Thyroid gland (tissue), 4 donors: ENCODE data around the gene NF1.

Experiments
- CTCF ChIP-seq, 6 experiments: fragments of 200-600 bp in 3 of 6; fragments of 450-650 bp in 3 of 6; sonication (generic) in 3 of 6; IDR thresholded peaks; one replicate each; pipeline ENCODE4 v1.5.1; 2016 to 2019; ENCODE audit warnings: antibody characterized with exemption in 6 of 6, mild to moderate bottlenecking in 2 of 6, inconsistent platforms in 1 of 6, moderate library complexity in 1 of 6
- POLR2A ChIP-seq, 2 donors: fragments of 450-650 bp; IDR thresholded peaks; one replicate each; pipeline ENCODE4 v1.6.1; 2017; ENCODE audit warnings: antibody characterized with exemption in 2 of 2, mild to moderate bottlenecking in 2 of 2, moderate library complexity in 1 of 2

GRCh38 chr17:31171701-31172100 is 76.9 kb downstream of the NF1 start:
- no peak for TF ChIP-seq CTCF (IDR thresholded peaks at IDR 0.05)
- TF ChIP-seq POLR2A (IDR thresholded peaks at IDR 0.05) = no peak
